ENCODE results near the gene CHST11.
"Not testable (repeated sequence)": the region's sequence is repeated elsewhere in the genome, so short reads cannot be mapped to it uniquely, and the experiment has no call there.

Gene CHST11

GRCh38 chr12:104526320-104526719 lies 69.6 kb downstream of the CHST11 start:
- DNase-seq (ENCODE audit: low read depth, low spot score), result no peak

DNA sequence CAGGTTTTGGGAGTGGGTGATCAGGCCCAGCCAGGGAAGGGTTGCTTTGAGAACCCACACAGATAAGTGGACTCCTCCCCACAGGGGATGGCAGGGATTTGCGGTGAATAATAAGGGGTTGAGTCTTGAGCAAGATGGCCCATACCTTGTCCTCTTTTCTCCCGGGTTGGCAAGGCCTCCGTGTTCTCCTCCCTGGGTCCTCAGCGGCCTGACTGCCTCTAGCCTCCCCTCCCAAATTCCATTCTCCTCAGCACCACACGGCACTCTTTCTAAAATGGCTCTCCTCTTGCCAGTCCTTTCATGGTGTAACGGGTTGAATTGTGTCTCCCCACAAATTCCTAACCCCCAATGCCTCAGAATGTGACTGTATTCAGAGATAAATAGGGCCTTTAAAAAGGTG lies 70.0 kb downstream of the CHST11 start:
- DNase-seq (ENCODE audit: low read depth, low spot score), result no peak

DNA sequence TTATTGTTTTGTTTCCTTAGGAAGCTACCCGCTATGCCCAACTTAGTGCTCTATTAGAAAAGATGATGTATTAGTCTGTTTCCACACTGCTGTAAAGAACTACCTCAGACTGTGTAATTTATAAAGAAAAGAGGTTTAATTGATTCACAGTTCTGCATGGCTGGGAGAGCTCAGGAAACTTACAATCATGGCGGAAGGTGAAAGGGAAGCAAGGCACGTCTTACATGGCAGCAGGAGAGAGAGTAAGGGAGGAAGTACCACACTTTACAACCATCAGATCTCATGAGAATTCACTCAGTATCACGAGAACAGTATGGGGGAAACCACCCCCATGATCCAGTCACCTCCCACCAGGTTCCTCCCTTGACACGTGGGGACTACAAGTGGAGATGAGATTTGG lies 70.9 kb downstream of the CHST11 start:
- not testable (repeated sequence) for DNase-seq (ENCODE audit: low read depth, low spot score)

DNA sequence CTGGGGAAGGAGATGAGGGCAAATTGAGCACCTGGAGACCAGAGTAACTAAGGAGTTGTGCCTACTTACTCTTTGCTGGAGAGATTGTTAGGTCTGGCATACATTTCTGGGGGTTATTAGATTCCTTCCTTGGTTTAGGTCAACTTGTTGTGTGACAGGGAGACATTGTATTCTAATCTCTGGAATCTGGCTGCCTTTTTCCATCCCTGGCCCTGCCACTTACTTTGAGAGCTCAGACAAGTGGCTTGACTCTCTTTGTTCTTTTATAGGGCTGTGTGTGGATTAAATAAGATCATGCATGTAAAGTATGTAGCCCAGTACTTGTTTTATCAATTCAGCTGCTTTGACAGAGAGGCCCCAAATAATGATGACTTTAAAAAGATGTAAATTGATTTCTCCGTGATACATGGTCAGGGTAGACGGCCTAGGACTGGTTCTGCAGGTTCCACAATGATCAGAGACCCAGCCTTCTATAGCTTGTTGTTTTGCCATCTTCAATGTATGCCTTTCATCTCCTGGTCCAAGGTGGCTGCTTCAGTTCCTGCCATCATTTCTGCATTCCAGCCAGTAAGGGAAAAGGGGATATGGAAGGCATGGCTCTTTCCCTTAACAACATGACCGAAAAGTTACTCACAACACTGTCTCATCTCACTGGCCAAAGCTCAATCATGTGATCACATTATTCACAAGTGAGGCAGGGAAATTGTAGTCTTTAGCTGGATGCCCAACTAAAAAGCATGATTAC lies 72.6 kb downstream of the CHST11 start:
- DNase-seq (ENCODE audit: low read depth, low spot score), result no peak

- no peak for DNase-seq (ENCODE audit: low read depth, low spot score)
Observed at GRCh38 chr12:104532636-104533035, 75.9 kb downstream of the CHST11 start.

- no peak for DNase-seq (ENCODE audit: low read depth, low spot score)
Observed at GRCh38 chr12:104533134-104533533, 76.4 kb downstream of the CHST11 start.

- no peak for DNase-seq (ENCODE audit: low read depth, low spot score)
Observed at GRCh38 chr12:104534162-104534856, 77.6 kb downstream of the CHST11 start.

GRCh38 chr12:104534857-104535248 lies 78.1 kb downstream of the CHST11 start:
- no peak for DNase-seq (ENCODE audit: low read depth, low spot score)

- no peak for DNase-seq (ENCODE audit: low read depth, low spot score)
Observed at GRCh38 chr12:104535369-104535768, 78.6 kb downstream of the CHST11 start.

- no peak for DNase-seq (ENCODE audit: low read depth, low spot score)
Observed at GRCh38 chr12:104536841-104537240, 80.1 kb downstream of the CHST11 start.

GRCh38 chr12:104538056-104538455 lies 81.3 kb downstream of the CHST11 start:
- DNase-seq (ENCODE audit: low read depth, low spot score), result no peak

DNA sequence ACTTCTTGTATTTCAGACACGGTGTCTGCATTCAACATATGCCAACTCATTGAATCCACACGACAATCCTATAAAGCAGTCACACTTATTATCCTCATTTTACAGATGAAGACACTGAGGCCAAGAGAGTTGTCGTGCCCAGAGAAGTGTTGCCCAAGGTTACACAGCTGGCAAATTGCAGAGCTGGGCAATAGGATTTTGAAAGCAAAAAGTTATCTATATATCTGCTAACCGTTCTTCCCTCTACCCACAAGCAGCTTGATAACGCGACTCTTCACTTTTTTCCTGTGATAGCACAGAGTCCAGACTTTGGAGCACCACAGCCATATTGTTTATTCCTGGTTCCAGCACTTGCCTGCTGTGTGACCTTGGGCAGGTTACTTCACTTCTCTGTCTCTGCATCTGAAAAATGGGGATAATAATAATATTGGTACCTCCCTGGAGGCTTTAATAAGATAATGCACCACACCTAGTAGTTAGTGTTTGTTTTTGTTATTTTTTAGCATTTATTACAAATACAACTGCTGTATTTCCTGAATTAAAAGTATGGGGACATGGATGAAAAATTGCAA lies 82.2 kb downstream of the CHST11 start:
- no peak for DNase-seq (ENCODE audit: low read depth, low spot score)

- no peak for DNase-seq (ENCODE audit: low read depth, low spot score)
Observed at GRCh38 chr12:104544836-104545235, 88.1 kb downstream of the CHST11 start.

DNA sequence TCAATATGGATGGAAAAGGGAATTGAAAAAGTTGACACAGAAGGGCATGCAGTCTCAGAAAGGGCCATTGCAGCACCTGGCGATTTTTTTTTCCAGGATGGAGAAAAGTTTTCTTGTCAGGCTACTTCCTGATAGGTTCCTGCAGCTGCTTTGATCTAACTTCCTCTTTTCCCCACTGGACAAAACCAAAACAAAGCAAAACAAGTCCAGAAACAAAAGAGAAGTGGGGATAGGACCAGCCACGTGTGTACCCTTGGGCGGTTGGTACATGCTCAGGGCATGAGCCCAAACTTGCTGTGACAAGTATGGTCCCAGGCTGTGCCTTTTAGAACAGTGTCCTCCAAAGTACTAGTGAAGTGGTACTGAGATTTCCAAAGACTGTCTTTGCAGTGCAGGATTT lies 89.8 kb downstream of the CHST11 start:
- no peak for DNase-seq (ENCODE audit: low read depth, low spot score)

DNA sequence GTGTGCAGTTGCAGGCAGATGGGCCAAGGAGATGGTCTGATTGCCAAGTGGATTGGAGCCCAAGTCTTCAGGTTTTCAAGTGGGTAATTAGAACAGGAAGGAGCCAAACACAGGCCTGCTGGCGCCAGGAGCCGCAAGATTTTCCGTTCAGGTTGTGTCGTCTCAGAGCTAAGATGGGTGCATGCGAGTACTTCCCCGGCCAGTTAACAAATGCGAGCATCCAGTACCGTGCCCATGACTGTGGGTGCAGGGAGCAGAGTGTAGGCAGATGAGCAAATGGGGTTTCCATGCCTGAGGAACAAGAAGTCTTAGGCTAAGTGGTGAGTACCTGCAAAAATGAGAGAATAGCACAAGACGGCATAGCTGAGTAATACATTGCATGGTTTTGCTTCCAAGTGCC lies 90.5 kb downstream of the CHST11 start:
- no peak for DNase-seq (ENCODE audit: low read depth, low spot score)

GRCh38 chr12:104549815-104550480 lies 93.2 kb downstream of the CHST11 start:
- DNase-seq (ENCODE audit: low read depth, low spot score), result no peak

DNA sequence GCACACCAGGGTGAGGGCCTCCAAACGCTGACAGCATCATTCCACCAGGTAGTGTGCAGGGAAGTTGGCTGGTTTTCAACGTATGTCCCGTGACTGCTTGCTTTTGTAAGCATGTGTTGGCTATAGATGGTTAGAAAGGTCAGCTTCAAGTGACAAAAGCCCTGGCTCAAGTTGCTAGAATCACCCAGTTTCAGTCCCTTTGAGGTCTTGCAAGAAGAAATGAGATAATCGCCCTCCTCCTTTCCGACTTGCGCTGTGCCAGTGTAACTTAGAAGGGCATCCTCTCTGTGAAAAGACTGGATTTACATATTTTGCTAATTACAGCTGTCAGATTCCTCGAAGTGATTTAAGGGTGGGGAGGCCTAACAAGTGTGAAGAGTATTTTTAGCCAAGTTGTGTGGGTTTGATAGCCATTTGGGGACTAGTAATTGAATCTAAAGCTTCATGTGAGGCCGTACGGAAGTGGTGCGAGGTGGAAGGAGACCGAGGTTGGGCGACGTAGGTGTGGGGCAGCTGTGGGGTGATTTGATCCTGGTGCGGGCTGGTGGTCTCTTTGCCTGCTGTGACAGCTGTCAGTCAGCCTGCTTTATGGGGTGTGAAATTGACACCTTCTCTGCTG lies 94.7 kb downstream of the CHST11 start:
- DNase-seq (ENCODE audit: low read depth, low spot score), result no peak

GRCh38 chr12:104553421-104553820 lies 96.7 kb downstream of the CHST11 start:
- no peak for DNase-seq (ENCODE audit: low read depth, low spot score)

- no peak for DNase-seq (ENCODE audit: low read depth, low spot score)
Observed at GRCh38 chr12:104555648-104556047, 98.9 kb downstream of the CHST11 start.

- DNase-seq (ENCODE audit: low read depth, low spot score), result no peak
Observed at GRCh38 chr12:104557488-104558195, 100.9 kb downstream of the CHST11 start.

- DNase-seq (ENCODE audit: low read depth, low spot score), result no peak
Observed at GRCh38 chr12:104560881-104561280, 104.1 kb downstream of the CHST11 start.

Data from smooth muscle cell of the brain vasculature (primary cell).